D721Med (cell line): ENCODE measurements around the gene GCN1.
A peak's percentile ranks its signal among the peaks of the same experiment; 100 is the strongest.

Experiments
- DNase-seq: peaks from one replicate; pipeline ENCODE4 v3.0.0; 2011; ENCODE audit warnings: low spot score; ENCODE audit not compliant: insufficient read length
- FAIRE-seq: peaks from 2 replicates; lab custom pipeline; 2011; peaks lifted over from hg19 to GRCh38; lab: Jason Lieb, UNC
- CTCF ChIP-seq: IDR thresholded peaks from 2 replicates; pipeline ENCODE4 v1.5.1; 2012; ENCODE audit warnings: mild to moderate bottlenecking, control low read depth; ENCODE audit not compliant: insufficient read depth; ENCODE audit errors: missing control alignments

The GCN1 gene

GRCh38 chr12:120086801-120087621 is 107.5 kb downstream of the GCN1 start:
- DNase-seq (peak; percentile 98), FAIRE-seq (no peak)
- peak; percentile 86 for TF ChIP-seq CTCF

GRCh38 chr12:120085920-120086645 is 108.4 kb downstream of the GCN1 start:
- no peak for TF ChIP-seq CTCF
- DNase-seq (no peak), FAIRE-seq (no peak)

GRCh38 chr12:120081641-120082040 is 112.9 kb downstream of the GCN1 start:
- no peak for TF ChIP-seq CTCF

GRCh38 chr12:120079411-120080400 is 114.8 kb downstream of the GCN1 start:
- no peak for TF ChIP-seq CTCF
- DNase-seq, result no peak
- FAIRE-seq, result no peak

More at GRCh38 chr12:120081641-120082040, 112.9 kb downstream of the GCN1 start:
- FAIRE-seq, result no peak
- DNase-seq, result no peak

GRCh38 chr12:120078868-120079267 is 115.6 kb downstream of the GCN1 start:
- no peak for DNase-seq
- TF ChIP-seq CTCF, result no peak

GRCh38 chr12:120077260-120077659 is 117.3 kb downstream of the GCN1 start:
- FAIRE-seq, result no peak
- DNase-seq, result no peak
- no peak for TF ChIP-seq CTCF

More at GRCh38 chr12:120078868-120079267, 115.6 kb downstream of the GCN1 start:
- no peak for FAIRE-seq
